ENCODE data around the gene PCK1.
"Not testable (repeated sequence)": the region's sequence is repeated elsewhere in the genome, so short reads cannot be mapped to it uniquely, and the experiment has no call there.

PCK1 gene

DNA sequence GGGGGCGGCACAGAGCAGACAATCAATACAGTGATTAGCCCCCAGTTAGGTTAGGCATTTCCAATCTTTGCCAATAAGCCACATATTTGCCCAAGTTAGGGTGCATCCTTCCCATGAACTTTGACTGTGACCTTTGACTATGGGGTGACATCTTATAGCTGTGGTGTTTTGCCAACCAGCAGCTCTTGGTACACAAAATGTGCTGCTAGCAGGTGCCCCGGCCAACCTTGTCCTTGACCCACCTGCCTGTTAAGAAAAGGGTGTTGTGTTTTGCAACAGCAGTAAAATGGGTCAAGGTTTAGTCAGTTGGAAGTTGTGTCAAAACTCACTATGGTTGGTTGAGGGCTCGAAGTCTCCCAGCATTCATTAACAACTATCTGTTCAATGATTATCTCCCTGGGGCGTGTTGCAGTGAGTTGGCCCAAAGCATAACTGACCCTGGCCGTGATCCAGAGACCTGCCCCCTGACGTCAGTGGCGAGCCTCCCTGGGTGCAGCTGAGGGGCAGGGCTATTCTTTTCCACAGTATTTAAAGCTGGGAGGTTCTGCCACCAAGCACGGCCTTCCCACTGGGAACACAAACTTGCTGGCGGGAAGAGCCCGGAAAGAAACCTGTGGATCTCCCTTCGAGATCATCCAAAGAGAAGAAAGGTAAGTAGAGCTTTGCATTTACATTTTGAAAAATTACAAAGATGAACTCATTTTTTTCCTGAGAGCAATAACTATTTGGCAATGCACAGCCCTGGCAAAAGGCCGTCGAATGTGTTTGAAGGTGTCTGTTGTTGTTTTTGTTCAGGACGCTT, at the start of gene PCK1:
TSS of gene PCK1 (plus strand) at position 557 of the 802 bp plus-strand sequence. CDS start 302 bp downstream, outside the sequence.
- no peak for DNase-seq (ENCODE audit: low read depth)
- no peak within 1 kb of the TSS for H3K4me3 ChIP-seq (ENCODE audit: low read depth, low read length)

DNA sequence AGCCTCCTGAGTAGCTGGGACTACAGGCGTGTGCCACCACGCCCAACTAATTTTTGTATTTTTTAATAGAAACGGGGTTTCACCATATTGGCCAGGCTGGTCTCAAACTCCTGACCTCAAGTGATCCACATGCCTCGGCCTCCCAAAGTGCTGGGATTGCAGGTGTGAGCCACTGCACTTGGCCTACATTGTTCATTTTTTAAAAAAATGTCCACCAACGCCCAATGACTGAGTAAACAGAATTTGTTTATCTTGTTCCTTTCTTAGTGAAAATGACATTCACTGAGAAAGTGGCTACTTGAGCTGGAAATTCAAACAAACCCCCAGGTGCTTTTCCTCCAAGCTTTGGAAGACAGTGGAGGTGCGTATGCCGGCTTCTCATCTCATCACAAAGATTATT, 49.2 kb upstream of the PCK1 start:
- H3K4me3 ChIP-seq (ENCODE audit: low read depth, low read length); DNase-seq (ENCODE audit: low read depth): not testable (repeated sequence)

DNA sequence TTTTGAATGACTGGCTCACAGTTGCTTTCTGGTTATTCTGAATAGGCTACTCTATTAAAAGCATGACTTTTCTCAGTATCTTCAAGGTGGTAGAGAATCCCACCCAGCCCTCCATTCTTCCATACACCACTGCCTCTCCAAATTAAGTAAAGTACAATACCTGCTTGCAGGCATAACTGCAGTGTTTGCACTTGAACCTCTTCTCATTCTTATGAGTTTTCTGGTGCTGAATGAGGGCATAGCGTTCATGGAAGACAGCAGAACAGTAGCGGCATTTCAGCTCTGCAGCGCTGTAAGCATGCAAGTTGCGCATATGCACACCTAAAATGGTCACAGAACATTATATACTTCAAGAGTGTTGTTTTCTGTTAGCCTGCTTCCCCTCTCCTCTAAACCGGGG, 48.5 kb upstream of the PCK1 start:
- DNase-seq (ENCODE audit: low read depth) = no peak
- no peak overlapping the region for H3K4me3 ChIP-seq (ENCODE audit: low read depth, low read length)

DNA sequence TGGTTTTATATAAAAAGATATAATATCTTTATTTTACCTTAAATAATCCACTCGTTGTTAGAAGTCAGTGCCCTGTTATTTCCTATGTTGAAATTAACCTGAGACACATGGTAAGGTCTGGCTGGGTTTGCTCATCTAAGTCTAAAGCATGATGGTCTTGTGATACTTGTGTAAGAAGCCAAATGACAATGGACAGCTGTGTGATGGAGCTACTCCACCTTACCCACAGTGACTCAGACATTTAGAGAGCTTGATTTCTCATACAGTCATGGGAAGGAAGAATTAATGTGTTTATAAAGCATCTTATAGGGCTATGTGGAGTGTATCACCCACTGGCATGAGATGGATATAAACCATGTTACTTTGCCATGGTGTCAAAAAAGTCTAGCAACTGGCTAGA, 47.7 kb upstream of the PCK1 start:
- DNase-seq (ENCODE audit: low read depth) = no peak
- no peak overlapping the region for H3K4me3 ChIP-seq (ENCODE audit: low read depth, low read length)

DNA sequence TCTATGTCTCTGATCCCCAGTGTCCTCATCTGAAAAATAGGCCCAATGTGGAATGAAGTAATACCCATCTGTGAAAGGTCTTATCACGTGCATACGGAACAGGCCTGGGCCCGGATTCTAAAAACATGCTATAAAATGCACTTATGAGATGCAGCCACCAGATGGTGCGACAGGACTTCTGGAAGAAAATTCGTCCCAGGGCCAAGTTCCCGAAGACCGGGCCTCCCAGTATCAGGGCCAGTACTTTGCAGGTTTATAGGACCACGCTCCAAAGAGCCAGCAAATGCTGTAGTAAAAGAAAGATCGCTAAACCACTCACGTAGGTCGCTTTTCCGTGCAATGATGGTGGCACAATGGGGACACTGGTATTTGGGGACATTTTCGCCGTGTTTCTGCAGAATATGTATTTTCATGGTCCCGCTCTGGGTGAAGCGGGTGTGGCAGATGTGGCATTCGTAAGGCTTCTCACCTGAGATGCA, 46.6 kb upstream of the PCK1 start:
- DNase-seq (ENCODE audit: low read depth) = peak; percentile 15
- no peak overlapping the region for H3K4me3 ChIP-seq (ENCODE audit: low read depth, low read length)

DNA sequence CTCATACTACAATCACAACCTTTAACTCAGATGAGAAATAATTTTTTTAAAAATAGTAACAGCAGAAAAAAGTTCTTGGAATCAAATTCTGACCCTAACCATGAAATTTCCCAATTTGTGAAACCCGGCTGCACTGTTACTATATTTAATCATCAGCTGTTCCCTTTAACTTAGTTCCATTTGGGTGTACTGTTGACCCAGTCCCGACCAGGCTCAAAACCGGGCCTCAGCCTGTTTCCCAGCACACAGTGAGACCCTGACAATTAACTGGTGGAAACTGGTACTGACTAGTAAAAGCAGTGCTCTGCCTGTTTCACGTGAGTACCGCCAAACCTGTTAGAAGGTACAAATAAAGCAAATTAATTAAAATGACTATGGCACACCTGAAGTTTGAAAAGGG, 43.0 kb upstream of the PCK1 start:
- DNase-seq (ENCODE audit: low read depth) = no peak
- no peak overlapping the region for H3K4me3 ChIP-seq (ENCODE audit: low read depth, low read length)

DNA sequence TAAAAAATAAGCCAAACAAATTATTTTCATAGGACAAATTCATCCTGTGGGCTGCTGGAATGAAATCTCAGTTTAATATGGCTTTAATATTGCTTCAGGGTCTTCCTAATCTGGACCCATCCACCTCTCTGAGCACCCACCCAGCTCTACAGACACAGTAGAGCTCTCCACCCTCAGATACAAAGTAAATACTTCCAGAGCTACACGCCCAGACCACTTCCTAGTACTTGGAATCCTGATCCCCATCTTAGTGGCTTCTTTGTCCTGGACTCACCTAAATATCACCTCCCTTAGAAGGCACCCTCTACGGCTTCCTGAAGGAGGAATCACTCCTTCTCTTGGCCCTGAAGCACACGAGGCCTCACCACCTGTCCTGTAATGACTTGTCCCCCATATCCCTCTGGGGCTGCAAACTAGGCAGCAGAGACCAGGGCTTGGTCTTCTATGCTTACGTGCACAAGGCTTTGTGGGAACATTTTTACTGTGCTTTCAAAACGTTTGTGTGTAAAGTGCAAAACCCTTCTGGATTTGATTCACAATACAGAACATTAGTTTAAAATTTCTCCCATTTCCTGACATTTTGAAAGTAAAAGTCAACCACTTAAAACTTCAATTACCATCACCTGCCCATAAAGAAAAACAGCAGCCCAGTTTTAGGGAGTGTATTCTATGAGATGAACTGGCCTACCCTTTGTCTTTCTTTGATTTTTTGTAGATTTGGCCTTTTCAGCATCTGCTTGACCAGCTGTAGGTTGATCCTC, 38.4 kb upstream of the PCK1 start:
- no peak for DNase-seq (ENCODE audit: low read depth)
- H3K4me3 ChIP-seq (ENCODE audit: low read depth, low read length) = no peak overlapping the region

DNA sequence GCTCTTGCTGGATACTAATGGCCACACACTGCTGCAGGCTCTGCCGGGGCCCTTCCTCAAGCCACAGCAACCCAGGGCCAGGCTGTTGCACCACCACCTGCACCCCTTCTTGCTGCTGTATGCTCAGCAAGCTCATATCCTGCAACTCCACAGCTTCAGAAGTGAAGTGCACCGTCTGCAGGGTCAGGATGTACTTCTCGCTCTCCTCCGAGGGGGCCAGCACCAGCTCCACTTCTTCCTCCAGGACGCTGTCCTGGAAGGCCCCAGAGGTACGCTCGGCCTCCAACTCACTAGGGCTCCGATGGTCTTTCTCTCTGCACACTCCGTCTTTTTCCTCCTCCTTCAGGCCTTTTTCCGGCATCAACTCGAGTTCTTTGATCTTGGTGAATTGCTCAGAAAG, 37.1 kb upstream of the PCK1 start:
- no peak for DNase-seq (ENCODE audit: low read depth)

DNA sequence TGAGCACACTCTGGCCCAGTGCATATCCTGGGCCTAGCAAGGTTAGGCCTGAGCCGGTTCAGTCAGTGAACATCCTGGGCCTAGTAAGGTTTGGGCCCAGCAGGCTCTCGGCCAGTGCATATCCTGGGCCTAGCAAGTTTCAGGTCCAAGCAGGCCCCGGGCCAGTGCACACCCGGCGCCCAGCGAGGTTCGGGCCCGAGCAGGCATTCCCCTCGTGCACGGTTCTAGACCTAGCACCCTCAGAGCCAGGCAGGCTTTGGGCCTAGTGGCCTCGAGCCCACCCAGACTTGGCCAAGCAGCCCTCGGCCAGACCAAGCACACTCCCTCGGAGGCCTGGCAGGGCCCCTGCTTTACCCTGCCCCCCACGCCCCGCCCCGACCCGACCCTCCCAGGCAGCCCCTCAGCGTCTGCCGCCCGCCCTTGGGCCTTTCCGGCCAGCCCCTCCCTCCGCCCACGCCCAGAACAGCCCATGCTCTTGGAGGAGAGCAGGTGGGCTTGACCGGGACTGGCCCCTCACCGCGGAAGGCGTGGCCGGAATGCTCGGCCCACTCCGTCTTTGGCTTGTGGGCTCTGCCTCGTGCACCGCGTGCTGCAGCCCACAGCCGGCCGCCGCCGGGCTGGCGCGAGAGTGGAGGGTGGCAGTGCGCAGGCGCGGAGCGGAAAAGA, 36.3 kb upstream of the PCK1 start, which contains the start of gene CTCFL:
TSS of gene CTCFL (minus strand) at position 630 of the 666 bp plus-strand sequence. CDS start 935 bp downstream, outside the sequence.
- DNase-seq (ENCODE audit: low read depth) = no peak

More for the DNA sequence above, 37.1 kb upstream of the PCK1 start:
- H3K4me3 ChIP-seq (ENCODE audit: low read depth, low read length) = no peak overlapping the region

DNA sequence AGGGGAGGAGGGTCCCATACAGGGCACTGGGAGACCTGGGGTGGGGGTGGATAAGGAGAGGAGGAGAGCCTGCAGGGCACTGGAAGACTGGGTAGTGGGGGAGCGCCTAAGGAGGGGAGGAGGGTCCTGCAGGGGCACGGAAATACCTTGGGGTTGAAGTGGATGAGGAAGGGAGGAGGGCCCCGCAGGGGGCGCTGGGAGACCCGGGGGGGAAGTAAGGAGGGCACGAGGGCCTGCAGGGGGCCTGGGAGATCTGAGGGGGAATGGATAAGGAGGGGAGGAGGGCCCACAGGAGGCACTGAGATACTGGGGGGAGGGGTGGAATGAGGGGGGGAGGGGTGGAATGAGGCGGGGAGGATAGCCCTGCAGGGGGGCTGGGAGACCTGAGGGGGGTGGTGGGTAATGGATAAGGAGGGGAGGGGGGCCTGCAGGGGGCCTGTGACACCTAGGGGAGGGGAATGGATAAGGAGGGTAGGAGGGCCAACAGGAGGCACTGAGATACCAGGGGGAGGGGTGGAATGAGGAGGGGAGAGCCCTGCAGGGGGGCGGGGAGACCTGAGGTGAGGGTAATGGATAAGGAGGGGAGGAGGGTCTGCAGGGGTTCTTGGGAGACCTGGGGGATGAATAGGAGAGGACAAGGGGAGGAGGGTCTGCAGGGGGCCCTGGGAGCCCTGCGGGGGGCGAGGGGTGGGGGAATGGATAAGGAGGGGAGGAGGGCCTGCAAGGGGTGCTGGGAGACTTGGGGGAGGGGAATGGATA, 35.4 kb upstream of the PCK1 start:
- DNase-seq (ENCODE audit: low read depth) = no peak
- no peak overlapping the region for H3K4me3 ChIP-seq (ENCODE audit: low read depth, low read length)

More for the DNA sequence above, 36.3 kb upstream of the PCK1 start, which contains the start of gene CTCFL:
- H3K4me3 ChIP-seq (ENCODE audit: low read depth, low read length) = no peak within 1 kb of the TSS

DNA sequence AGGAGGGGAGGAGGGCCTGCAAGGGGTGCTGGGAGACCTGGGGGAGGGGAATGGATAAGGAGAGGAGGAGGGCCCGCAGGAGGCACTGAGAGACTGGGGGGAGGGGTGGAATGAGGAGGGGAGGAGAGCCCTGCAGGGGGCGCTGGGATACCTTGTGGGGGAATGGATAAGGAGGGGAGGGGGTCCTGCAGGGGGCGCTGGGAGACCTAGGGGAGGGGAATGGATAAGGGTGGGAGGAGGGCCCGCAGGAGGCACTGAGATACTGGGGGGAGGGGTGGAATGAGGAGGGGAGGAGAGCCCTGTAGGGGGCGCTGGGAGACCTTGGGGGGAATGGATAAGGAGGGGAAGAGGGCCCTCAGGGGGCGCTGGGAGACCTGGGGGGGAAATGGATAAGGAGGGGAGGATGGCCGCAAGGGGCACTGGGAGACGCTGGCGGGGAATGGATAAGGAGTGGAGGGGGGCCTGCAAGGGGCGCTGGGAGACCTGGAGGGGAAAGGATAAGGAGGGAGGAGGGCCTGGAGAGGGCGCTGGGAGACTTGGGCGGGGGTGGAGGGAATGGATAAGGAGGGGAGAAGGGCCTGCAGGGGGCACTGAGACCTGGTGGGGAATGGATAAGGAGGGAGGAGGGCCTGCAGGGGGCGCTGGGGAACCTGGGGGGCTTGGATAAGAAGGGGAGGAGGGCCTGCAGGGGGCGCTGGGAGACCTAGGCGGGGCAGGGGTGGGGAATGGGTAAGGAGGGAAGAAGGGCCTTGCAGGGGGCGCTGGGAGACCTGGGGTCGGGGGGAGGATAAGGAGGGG, 34.6 kb upstream of the PCK1 start:
- no peak for DNase-seq (ENCODE audit: low read depth)
- no peak overlapping the region for H3K4me3 ChIP-seq (ENCODE audit: low read depth, low read length)

DNA sequence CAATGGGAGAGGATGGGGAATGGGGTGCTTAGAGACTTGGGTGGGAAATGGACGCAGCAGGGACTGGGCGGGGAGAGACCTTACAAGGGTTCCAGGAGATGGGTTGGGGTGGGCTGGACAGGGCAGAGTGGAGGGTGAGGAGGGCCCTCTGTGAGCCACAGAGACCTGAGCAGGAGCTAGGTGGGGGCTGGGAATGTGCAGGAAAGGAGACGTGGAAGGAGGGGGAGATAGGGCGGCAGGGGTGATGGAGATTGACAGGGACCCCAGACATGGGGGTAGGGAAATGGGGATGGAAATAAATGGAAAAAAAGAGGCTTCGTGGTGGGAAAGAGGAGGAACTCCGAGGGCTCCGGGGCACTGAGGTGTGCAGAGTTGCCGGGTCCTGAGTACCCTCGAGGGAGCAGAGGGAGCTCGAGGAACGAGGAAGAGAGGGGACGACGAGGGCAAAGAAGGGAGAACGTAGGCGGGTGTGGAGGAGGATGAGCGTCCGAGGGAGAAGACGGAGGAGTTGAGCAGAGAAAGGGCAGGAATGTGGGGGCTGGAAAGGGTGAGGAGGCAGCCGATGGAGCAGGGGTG, 33.9 kb upstream of the PCK1 start:
- no peak overlapping the region for H3K4me3 ChIP-seq (ENCODE audit: low read depth, low read length)
- DNase-seq (ENCODE audit: low read depth) = no peak

DNA sequence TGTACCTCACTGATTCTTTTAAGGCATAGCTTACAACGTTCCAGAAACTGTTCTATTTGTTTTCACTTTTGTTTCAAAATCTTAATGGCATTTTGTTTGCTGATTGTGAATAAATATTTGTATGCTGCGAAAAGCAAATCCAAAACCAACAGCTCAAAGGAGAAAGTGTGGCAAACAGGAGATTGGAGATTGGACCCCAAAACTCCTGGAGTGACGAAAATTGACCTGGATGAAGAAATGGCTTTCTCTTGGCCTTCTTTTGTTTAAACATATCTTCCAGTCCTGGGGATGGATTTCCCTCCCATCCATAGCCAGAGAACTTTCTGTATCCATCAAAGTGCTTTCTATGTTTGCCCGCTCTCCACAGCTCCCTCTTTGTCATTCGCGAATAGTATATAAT, 33.2 kb upstream of the PCK1 start:
- no peak for DNase-seq (ENCODE audit: low read depth)
- H3K4me3 ChIP-seq (ENCODE audit: low read depth, low read length) = no peak overlapping the region

DNA sequence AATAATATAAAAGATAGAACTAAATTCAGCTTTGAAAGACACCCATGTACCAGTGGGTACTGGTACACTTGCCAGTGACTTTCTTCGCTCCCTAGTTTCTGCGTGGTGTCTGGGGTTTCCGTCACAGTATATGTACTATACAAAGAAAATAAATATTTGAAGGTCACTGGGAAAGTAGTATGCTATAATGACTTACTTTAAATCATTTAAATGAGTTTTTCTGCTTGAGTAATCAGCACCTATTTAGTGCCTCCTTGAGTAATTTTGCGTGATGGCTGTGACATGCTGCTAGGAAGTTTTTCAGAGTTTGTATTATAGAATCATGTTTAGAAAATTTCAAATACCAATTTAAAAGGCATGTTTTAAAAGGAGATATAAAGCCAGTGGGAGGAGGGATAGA, 32.8 kb upstream of the PCK1 start:
- H3K4me3 ChIP-seq (ENCODE audit: low read depth, low read length) = no peak overlapping the region
- no peak for DNase-seq (ENCODE audit: low read depth)

DNA sequence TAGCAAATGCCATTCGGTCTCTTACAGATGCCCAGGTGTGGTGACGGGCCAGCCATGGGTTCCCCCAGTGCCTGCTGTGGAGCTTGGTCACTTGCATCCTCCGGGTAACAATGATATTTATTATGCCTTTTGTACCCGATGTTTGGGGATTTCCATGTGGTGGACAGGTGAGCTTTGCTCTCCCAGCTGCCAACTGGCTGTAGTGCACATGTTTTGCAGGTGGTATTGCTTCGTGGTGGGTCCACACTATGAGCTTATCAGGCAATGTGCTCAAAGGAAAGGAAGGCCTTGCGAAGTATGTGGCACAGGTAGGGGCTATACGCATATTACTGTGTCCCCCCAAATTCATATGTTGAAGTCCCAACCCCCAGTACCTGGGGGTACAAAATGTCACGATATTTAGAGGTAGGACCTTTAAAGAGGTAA, 31.7 kb upstream of the PCK1 start:
- H3K4me3 ChIP-seq (ENCODE audit: low read depth, low read length) = no peak overlapping the region
- no peak for DNase-seq (ENCODE audit: low read depth)

DNA sequence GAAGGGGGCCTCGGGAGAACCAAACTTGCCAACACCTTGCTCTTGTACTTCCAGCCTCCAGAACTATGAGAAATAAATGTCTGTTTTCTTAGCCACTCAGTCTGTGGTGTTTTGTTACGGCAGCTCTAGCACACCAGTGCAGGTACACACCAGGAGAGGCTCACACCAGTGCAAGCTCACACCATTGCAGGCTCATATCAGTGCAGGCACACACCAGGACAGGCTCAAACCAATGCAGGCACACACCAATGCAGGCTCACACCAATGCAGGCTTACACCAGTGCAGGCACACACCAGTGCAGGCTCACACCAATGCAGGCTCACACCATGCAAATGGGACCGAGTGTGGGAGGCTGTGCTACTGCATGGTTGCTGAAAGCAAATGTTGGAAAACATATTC, 31.1 kb upstream of the PCK1 start:
- H3K4me3 ChIP-seq (ENCODE audit: low read depth, low read length) = no peak overlapping the region
- no peak for DNase-seq (ENCODE audit: low read depth)

DNA sequence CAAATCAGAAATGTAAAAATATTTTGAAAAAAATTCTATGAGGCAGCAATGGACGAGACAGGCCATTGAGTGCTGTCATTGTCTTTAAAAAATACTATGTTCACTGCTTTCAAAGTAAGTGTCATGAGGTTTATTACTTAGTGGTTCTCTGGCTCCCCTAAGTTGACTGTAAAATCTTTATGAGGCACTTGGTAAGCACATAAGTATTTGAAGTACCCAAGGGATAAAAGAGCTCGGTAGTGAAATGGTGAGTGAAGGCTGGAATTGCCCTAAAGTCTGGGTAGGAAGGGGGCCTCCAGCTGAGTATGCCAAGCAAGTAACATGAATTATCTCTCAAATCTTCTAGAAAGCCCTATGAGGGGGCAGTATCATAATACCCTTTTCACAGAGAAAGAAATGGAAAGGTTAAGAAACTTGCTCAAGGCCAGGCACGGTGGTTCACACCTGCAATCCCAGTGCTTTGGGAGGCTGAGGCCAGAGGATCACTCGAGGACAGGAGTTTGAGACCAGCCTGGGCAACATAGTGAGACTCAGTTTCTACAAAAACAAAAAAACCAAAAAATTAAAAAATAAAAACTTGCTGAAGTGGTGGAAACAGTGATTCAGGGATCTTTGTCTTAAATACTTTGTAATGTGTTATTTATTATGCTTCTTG, 30.5 kb upstream of the PCK1 start:
- DNase-seq (ENCODE audit: low read depth) = no peak
- no peak overlapping the region for H3K4me3 ChIP-seq (ENCODE audit: low read depth, low read length)

DNA sequence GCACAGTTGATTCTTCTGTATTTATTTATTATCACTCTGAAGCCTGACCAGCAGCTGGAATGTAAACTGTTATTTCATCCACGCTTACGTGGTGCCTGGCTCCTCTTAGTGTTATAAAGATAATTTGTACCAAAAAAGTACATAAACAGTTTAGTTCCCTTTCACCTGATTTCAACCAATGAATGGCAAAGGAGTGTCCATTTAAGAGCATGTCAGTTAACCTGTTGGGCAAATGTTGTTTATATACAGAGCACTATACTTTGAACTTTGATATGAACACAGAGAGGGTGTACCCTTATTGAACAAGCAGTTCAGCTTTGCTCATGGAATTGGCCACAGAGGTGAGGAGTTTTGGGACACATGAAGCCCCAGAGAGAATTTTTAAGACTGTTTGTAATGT, 28.8 kb upstream of the PCK1 start:
- DNase-seq (ENCODE audit: low read depth) = no peak
- H3K4me3 ChIP-seq (ENCODE audit: low read depth, low read length) = no peak overlapping the region
